Aorta (tissue), 5 donors: Measurements from ENCODE around the gene FRK. TPM values are rescaled to one million over a fixed set of nuclear protein-coding genes. Genes with fewer than 3 reads are reported as not detected.

Experiments
- ATAC-seq: fragments of 200-7000 bp; cut with Tn5 transposase; one replicate; pipeline ENCODE4 v1.9.1; 2022; ENCODE audit warnings: moderate library complexity; ENCODE audit not compliant: low FRiP score
- DNase-seq, 2 donors: peaks; one replicate each; pipeline ENCODE4 v3.0.0-alpha.2; 2020
- H3K27ac ChIP-seq, 2 donors: one replicate each; pipeline ENCODE4 v1.5.1; 2013; ENCODE audit warnings: low read length in 2 of 2, mild to moderate bottlenecking in 2 of 2, moderate library complexity in 2 of 2, control low read depth in 1 of 2, inconsistent platforms in 1 of 2, low read depth in 1 of 2
- H3K27me3 ChIP-seq, 2 donors: one replicate each; pipeline ENCODE4 v1.6.1; 2013; ENCODE audit warnings: control low read depth in 1 of 2, low read length in 1 of 2, mild to moderate bottlenecking in 1 of 2, moderate library complexity in 1 of 2; ENCODE audit not compliant: insufficient read depth in 2 of 2, control insufficient read depth in 1 of 2
- H3K36me3 ChIP-seq, 2 donors: one replicate each; pipeline ENCODE4 v1.6.1; 2013; ENCODE audit warnings: control low read depth in 1 of 2, low read length in 1 of 2, mild to moderate bottlenecking in 1 of 2; ENCODE audit not compliant: insufficient read depth in 2 of 2, control insufficient read depth in 1 of 2
- H3K4me1 ChIP-seq, 2 donors: one replicate each; pipeline ENCODE4 v1.6.1; 2013; ENCODE audit warnings: low read length in 2 of 2, control low read depth in 1 of 2, mild to moderate bottlenecking in 1 of 2, moderate library complexity in 1 of 2; ENCODE audit not compliant: insufficient read depth in 2 of 2, control insufficient read depth in 1 of 2
- H3K4me3 ChIP-seq, 2 donors: one replicate each; pipeline ENCODE4 v1.5.1; 2013; ENCODE audit warnings: low read length in 2 of 2, control low read depth in 1 of 2, mild to moderate bottlenecking in 1 of 2
- H3K9me3 ChIP-seq: one replicate; pipeline ENCODE4 v1.6.1; 2013; ENCODE audit warnings: mild to moderate bottlenecking, low read length; ENCODE audit not compliant: control insufficient read depth
- WGBS, 2 donors: extraction: QIAGEN DNeasy Blood & Tissue Kit; methylation state at CpG; one replicate each; pipeline ENCODE4 v1.1.7; 2013; 5-methylcytosine and 5-hydroxymethylcytosine counted together
- intact Hi-C, 2 donors: fragments of 100-400 bp; cut with DNase I; formaldehyde crosslinking; loops; one replicate each; pipeline versions ENCODE4 v1.14.2 to v1.15.0; 2022
- polyA plus RNA-seq, 2 donors: library from polyadenylated mRNA; stranded (reverse); fragments of 200-250 nt; gene quantifications; one replicate each; pipeline ENCODE4 v1.2.3, GENCODE V29; 2013
- total RNA-seq, 2 donors: library from RNA; stranded (reverse); fragmentation: NEBNext Ultra II Directional; extraction: Animal tissue kit (Norgen Biotek cat#: 25700); gene quantifications; one replicate each; pipeline ENCODE4 v1.2.1, GENCODE V29; 2021
- donor health status: healthy with polysubstance abuse.
- donor health status: Bipolar disorder and iron deficiency.
- donor health status: DM: no; HTN: no; CAD: no.
- donor health status: DM: no; HTN: no; CAD: no.
- donor health status: DM: yes; HTN: yes; CAD: no.

FRK gene
- total and polyA plus RNA-seq, 4 donors, result 1.8 to 18.3 (median 6.0) TPM

DNA sequence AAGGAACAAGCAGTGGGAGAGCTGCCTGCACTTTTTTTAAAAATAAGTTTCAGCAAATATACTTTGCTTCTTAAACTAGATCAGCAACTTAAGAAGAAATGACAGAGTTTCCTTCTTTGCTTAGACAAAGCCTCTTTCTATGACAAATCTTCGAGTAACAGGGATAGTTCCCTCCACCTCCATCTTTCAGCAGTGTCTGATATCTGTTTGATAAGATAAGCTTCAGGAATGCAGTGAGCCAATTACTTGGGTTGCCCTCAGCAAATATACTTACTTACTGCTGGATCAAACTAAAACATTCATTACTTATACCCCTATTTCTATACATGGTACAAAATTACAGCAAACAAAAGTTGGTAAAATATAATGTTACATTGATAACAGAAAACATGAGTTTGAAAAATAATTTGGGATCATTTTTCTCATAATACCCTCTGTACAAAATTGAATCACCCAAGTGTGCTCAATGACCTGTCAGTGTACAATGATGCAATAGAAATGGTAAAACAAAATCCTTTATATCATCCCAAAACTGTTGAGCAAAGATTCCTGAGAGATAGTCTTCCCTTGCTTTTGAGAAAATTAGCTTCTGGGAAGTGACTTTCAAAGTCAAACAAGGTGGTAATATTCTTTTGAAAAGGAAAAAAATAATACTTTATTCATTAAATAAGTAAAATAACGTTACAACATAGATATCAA lies 24.5 kb downstream of the FRK start:
- Histone ChIP-seq H3K27me3 (no peaks in the 10 kb centered on the region), H3K36me3 (peaks cover 0 to 3% of the 10 kb centered on the region in 2 donors), H3K9me3 (no peaks in the 10 kb centered on the region), H3K4me1 (peaks cover 3 to 6% of the 10 kb centered on the region in 2 donors), H3K27ac (no peak overlapping the region), H3K4me3 (no peak overlapping the region)
- ATAC-seq (no peak), DNase-seq (no peak)
- 18 to 22% methylated on average over 2 of the region's 2 CpGs for WGBS, 2 donors
- intact Hi-C loops, result no loop called here

DNA sequence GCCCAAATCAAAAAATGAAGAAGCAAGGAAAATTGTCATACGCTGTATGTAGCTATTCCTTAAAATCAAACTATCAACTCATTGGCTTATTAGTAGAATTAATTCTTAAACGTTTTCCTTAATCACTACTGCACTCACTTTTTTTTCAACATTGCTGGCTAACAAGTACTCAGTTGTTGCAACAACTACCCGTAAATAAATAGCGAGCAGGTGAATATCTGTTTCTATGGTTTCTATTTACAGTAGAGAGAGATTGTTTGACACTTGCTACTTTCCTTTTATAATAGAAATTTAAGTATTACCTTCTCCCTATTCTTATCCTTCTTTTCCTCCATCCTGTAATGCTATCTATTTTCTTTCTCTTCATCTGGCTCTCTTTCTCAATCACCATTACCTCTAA lies 25.1 kb downstream of the FRK start:
- H3K36me3 ChIP-seq, result peaks cover 0 to 3% of the 10 kb centered on the region in 2 donors
- H3K27me3 ChIP-seq, result no peaks in the 10 kb centered on the region
- DNase-seq (no peak), ATAC-seq (no peak)
- 54 to 62% methylated on average over 4 of the region's 4 CpGs for WGBS, 2 donors
- H3K4me3 ChIP-seq, result no peak overlapping the region
- H3K4me1 ChIP-seq, result peaks cover 3 to 7% of the 10 kb centered on the region in 2 donors
- no peaks in the 10 kb centered on the region for H3K9me3 ChIP-seq
- intact Hi-C loops, result no loop called here
- no peak overlapping the region for H3K27ac ChIP-seq

DNA sequence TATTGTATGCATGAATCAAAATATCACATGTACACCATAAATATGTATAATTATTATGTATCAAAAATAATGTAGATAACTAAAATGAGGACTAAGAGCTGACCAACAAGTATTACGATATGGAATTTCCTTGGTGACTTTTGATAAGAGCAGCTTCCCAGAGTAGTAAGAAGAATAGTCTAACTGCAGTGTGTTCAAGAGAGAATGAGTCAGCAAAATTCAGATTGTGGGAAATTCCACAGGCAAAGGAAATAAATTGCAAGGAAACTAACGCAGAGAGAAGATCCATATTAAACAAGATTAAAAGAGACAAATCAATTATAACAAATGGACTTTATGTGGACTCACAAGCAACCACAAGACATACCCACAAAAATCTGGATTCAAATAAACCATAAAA lies 26.4 kb downstream of the FRK start:
- ATAC-seq (peak; percentile 57), DNase-seq (no peak)
- Histone ChIP-seq H3K4me1 (peaks cover 10 to 12% of the 10 kb centered on the region in 2 donors), H3K36me3 (peaks cover 0 to 3% of the 10 kb centered on the region in 2 donors), H3K27ac (no peak overlapping the region), H3K9me3 (no peaks in the 10 kb centered on the region), H3K27me3 (no peaks in the 10 kb centered on the region), H3K4me3 (no peak overlapping the region)
- intact Hi-C loops, result no loop called here
- 3 to 6% methylated on average over 2 of the region's 2 CpGs for WGBS, 2 donors

DNA sequence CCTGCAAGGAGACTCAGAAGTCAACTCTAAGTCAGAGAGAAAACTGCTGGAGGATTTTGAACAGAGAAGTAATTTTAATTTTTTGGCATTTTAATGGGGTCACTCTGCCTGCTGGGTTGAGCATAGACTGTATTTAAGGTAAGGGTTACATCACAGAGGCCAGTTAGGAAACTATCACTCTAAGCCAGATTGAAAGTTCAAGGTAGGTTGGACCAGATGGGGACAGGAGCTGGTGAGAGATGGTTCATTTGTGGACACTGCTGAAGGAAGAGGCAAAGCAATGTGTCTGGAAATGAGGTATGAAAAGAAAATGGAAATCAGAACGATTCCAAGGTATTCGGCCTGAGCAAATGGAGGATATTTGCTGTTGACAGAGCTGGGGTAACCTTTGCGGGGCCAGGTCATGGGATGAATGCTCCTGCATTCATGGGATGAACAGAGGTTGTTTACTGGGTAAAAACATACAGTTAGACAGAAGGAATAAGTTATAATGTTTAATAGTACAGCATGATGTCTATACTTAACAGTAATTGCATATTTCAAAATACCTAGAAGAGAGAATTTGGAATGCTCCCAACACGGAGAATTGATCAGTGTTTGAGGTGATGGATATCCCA lies 26.9 kb downstream of the FRK start:
- no peak for DNase-seq
- Histone ChIP-seq H3K9me3 (no peaks in the 10 kb centered on the region), H3K27me3 (no peaks in the 10 kb centered on the region), H3K4me3 (no peak overlapping the region), H3K4me1 (peaks cover 10 to 12% of the 10 kb centered on the region in 2 donors), H3K27ac (peak overlapping the region in 1 of 2 donors; percentile 8), H3K36me3 (peaks cover 0 to 3% of the 10 kb centered on the region in 2 donors)
- WGBS, 2 donors, result 71 to 82% methylated on average over 4 of the region's 4 CpGs
- no peak for ATAC-seq
- intact Hi-C loops, result no loop called here

DNA sequence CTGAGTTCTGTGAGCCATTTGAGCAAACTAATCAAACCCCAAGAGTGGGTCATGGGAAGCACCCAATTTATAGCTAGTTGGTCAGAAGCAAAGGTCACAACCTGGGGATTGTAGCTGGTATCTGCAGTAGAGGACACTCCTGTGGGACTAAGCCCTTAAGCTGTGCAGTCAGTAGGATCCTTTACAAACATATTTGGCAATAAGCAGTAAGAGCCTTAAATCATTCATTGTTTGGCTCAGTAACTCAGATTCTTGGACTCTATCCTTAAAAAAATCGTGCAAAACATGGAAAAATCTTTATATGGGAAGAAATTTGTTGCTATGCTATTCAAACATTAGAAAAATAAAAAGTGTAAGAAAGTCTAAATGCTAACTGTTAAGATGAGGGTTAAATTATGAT lies 29.9 kb downstream of the FRK start:
- intact Hi-C loops, result no loop called here
- Histone ChIP-seq H3K4me1 (peaks cover 9 to 10% of the 10 kb centered on the region in 2 donors), H3K9me3 (no peaks in the 10 kb centered on the region), H3K27me3 (no peaks in the 10 kb centered on the region), H3K4me3 (no peak overlapping the region), H3K36me3 (peaks cover 0 to 3% of the 10 kb centered on the region in 2 donors), H3K27ac (peak overlapping the region in 1 of 2 donors; percentile 43)
- DNase-seq (no peak), ATAC-seq (peak; percentile 57)
- WGBS, 2 donors, result 3 to 4% methylated on average over 1 of the region's 1 CpG

DNA sequence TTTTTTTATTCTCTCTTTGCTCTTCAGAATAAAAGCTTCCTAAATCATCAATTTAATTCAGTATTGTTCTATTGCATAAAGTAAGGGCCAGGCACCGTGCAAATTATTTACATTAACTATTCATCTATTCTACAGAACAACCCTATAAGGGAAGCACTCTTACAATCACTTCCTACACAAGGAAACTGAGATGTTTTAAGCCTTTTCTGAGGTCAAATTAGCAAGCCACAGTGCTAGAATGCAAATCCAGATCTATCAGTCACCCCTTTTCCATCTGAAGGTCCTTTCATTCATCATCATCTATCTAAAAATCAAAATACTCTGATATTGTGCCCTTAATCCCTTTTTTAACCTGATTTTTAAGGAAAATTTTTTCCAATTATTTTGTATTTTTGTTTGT lies 31.2 kb downstream of the FRK start:
- no peak overlapping the region for H3K27ac ChIP-seq
- H3K4me1 ChIP-seq, result peaks cover 9 to 10% of the 10 kb centered on the region in 2 donors
- ATAC-seq (no peak), DNase-seq (no peak)
- peaks cover 0 to 3% of the 10 kb centered on the region in 2 donors for H3K36me3 ChIP-seq
- no peaks in the 10 kb centered on the region for H3K27me3 ChIP-seq
- no peaks in the 10 kb centered on the region for H3K9me3 ChIP-seq
- H3K4me3 ChIP-seq, result no peak overlapping the region
- 89 to 98% methylated on average over 1 of the region's 1 CpG for WGBS, 2 donors
- intact Hi-C loops, result no loop called here

DNA sequence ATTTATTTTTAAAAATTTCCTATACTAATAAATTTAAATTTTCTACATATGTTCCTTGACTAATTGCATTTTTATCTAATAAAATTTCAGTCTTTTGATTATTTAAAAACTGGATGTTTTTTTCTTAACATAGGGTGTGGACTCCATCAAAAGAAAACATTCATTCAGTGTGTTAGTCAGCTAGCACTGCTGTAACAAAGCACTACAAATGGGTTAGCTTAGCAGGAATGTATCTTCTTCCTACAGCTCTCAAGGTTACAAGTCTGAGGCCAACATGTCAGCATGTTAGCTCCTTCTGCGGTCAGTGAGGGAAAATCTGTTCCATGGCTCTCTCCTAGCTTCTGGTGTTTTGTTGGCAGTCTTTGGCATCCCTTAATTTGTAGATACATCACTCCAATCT lies 32.5 kb downstream of the FRK start:
- intact Hi-C loops, result no loop called here
- Histone ChIP-seq H3K36me3 (no peaks in the 10 kb centered on the region), H3K27ac (peak overlapping the region in 1 of 2 donors; percentile 54), H3K4me1 (peaks cover 6 to 7% of the 10 kb centered on the region in 2 donors), H3K9me3 (no peaks in the 10 kb centered on the region), H3K4me3 (no peak overlapping the region), H3K27me3 (no peaks in the 10 kb centered on the region)
- no peak for ATAC-seq
- WGBS, 2 donors, result 64 to 83% methylated on average over 1 of the region's 1 CpG
- DNase-seq, result no peak

DNA sequence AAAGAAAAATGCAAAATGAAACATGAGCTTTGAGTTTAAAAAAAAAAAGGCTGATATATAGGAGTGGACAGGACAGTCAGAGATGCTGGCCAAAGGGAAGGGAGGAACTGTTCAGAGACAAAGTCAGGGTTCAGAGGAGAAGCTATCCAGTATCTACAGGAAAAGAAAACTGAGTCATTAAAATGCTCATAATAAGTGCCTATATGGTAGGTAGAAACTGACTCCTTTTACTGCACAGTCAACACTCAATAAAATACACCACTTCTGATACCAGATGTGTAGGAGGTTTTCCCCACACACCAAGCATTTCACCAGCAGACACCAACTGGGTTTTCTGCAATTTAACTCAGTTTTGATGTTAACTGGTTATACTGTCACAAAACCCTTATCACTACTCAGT lies 32.9 kb downstream of the FRK start:
- Histone ChIP-seq H3K9me3 (no peaks in the 10 kb centered on the region), H3K27ac (no peak overlapping the region), H3K4me3 (no peak overlapping the region), H3K4me1 (peaks cover 6 to 7% of the 10 kb centered on the region in 2 donors), H3K36me3 (no peaks in the 10 kb centered on the region), H3K27me3 (no peaks in the 10 kb centered on the region)
- DNase-seq (no peak), ATAC-seq (no peak)
- intact Hi-C loops, result no loop called here

DNA sequence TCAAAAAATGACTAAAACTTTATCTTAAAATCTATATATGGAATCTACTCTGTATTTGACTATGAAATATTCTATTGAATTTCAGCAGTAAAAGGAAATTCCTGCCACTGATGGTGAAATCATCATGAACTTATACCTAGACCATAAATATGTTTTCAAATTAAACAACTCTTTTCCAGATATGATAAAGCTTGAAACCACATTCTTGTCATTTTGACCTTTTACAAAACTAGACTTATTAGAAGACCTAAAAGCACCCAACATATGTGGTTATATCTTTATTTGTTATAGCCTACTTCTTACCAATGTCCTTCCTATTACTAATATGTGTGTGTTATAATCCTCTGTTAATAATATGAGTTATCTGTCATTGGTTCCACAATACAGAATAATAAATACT lies 35.3 kb downstream of the FRK start:
- DNase-seq (no peak), ATAC-seq (no peak)
- Histone ChIP-seq H3K27ac (no peak overlapping the region), H3K4me3 (no peak overlapping the region), H3K27me3 (no peaks in the 10 kb centered on the region), H3K4me1 (peaks cover 3 to 5% of the 10 kb centered on the region in 2 donors), H3K36me3 (no peaks in the 10 kb centered on the region), H3K9me3 (no peaks in the 10 kb centered on the region)
- intact Hi-C loops, result no loop called here
